Pulmonary artery endothelial cell (primary cell): ENCODE measurements around the gene XXYLT1. TPM values are rescaled to one million over a fixed set of nuclear protein-coding genes. Genes with fewer than 3 reads are reported as not detected.
A peak's percentile ranks its signal among the peaks of the same experiment; 100 is the strongest.

Source experiments
- DNase-seq: peaks from one replicate; pipeline ENCODE4 v3.0.0-alpha.2; 2011; ENCODE audit warnings: low read depth, low spot score
- total RNA-seq: library from RNA; depleted of rRNA; stranded (reverse); fragments of >200 nt; gene quantifications from 2 replicates; pipeline ENCODE4 v1.2.3, GENCODE V29; 2014

The XXYLT1 gene
- total RNA-seq, 1 donor from 2014 or later, result 42.1 TPM

- DNase-seq, result peak; percentile 61
Measured at GRCh38 chr3:195154111-195154791, 116.7 kb downstream of the XXYLT1 start.

GRCh38 chr3:195153653-195154052 lies 117.3 kb downstream of the XXYLT1 start:
- no peak for DNase-seq

GRCh38 chr3:195153130-195153529 lies 117.8 kb downstream of the XXYLT1 start:
- no peak for DNase-seq

- peak; percentile 93 for DNase-seq
Measured at GRCh38 chr3:195151866-195152541, 119.0 kb downstream of the XXYLT1 start.

- DNase-seq, result no peak
Measured at GRCh38 chr3:195151402-195151801, 119.6 kb downstream of the XXYLT1 start.

GRCh38 chr3:195150181-195151118 lies 120.5 kb downstream of the XXYLT1 start:
- DNase-seq, result peak; percentile 99

- no peak for DNase-seq
Measured at GRCh38 chr3:195149292-195150030, 121.5 kb downstream of the XXYLT1 start.

GRCh38 chr3:195148549-195148948 lies 122.4 kb downstream of the XXYLT1 start:
- DNase-seq, result no peak

- DNase-seq, result peak; percentile 84
Measured at GRCh38 chr3:195147649-195148080, 123.3 kb downstream of the XXYLT1 start.

GRCh38 chr3:195146131-195146530 lies 124.8 kb downstream of the XXYLT1 start:
- no peak for DNase-seq

GRCh38 chr3:195145579-195145978 lies 125.4 kb downstream of the XXYLT1 start:
- DNase-seq, result no peak

GRCh38 chr3:195143221-195143620 lies 127.7 kb downstream of the XXYLT1 start:
- no peak for DNase-seq

- no peak for DNase-seq
Measured at GRCh38 chr3:195142519-195142918, 128.4 kb downstream of the XXYLT1 start.

- DNase-seq, result peak; percentile 94
Measured at GRCh38 chr3:195140816-195141793, 129.9 kb downstream of the XXYLT1 start.

GRCh38 chr3:195140410-195140809 lies 130.5 kb downstream of the XXYLT1 start:
- DNase-seq, result no peak

- DNase-seq, result no peak
Measured at GRCh38 chr3:195139876-195140240, 131.1 kb downstream of the XXYLT1 start.

GRCh38 chr3:195139091-195139875 lies 131.7 kb downstream of the XXYLT1 start:
- DNase-seq, result no peak

GRCh38 chr3:195137638-195138588 lies 133.0 kb downstream of the XXYLT1 start:
- DNase-seq, result no peak
